Left renal pelvis (tissue), 4 donors: ENCODE measurements around the gene SLC52A3. TPM values are rescaled to one million over a fixed set of nuclear protein-coding genes. Genes with fewer than 3 reads are reported as not detected.
A peak's percentile ranks its signal among the peaks of the same experiment; 100 is the strongest.
"Not testable (repeated sequence)": the region's sequence is repeated elsewhere in the genome, so short reads cannot be mapped to it uniquely, and the experiment has no call there.

Experiments used
- DNase-seq, 4 donors: peaks; one replicate each; pipeline ENCODE4 v3.0.0-alpha.2; 2013; ENCODE audit warnings: low read depth in 4 of 4, low spot score in 3 of 4
- polyA plus RNA-seq, 4 donors: library from polyadenylated mRNA; unstranded; fragments of 120-200 nt; gene quantifications; one replicate each; pipeline ENCODE4 v1.2.1, GENCODE V29; 2013; ENCODE audit not compliant: insufficient read length in 4 of 4

Gene SLC52A3
- polyA plus RNA-seq, 4 donors, result 0.22 to 6.4 (median 4.0) TPM

DNA sequence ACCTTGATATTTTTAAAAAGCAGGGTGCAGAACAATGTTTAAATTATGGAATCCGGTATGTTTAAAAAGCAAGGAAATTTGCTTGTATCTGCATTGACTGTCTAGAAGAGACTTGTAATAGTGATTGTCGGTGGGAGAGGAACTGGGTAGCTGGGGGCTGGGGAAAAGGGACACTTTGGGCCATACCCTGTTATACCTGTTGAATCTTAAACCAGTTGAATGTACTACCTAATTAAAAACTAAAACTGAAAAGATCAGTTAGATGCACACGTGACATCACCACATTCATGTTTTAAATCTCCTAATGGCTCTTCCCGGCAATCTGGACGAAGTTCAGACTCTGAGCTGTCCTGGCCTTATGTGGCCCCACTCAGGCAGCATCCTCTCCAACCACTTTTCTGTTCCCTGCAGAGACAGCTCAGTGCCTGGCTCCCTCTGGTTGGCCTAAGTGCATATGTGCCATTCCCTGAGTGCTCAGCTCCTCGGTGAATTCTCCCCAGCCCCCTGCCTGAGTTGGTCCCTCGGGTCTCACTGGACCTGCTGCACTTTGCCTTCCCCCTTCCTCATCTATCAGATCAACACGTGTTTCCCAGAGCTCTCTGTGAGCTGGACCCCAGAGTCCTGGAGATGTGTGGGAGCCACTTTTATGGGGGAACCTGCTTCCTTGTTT lies 36.3 kb downstream of the SLC52A3 start:
- DNase-seq, result no peak

DNA sequence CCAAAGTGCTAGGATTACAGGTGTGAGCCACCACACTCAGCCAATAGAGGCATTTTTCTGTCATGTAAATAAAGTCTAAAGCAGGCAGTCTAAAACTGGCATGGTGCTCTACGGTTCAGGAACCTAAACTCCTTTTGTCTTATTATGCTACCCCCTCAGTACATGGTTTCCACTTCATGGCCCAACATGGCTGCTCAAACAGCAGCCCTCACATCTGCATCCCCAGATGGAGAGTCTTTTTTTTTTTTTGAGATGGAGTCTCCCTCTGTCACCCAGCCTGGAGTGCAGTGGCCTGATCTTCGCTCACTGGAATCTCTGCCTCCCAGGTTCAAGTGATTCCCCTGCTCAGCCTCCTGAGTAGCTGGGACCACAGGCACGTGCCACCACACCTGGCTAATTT lies 38.3 kb downstream of the SLC52A3 start:
- DNase-seq, result no peak

DNA sequence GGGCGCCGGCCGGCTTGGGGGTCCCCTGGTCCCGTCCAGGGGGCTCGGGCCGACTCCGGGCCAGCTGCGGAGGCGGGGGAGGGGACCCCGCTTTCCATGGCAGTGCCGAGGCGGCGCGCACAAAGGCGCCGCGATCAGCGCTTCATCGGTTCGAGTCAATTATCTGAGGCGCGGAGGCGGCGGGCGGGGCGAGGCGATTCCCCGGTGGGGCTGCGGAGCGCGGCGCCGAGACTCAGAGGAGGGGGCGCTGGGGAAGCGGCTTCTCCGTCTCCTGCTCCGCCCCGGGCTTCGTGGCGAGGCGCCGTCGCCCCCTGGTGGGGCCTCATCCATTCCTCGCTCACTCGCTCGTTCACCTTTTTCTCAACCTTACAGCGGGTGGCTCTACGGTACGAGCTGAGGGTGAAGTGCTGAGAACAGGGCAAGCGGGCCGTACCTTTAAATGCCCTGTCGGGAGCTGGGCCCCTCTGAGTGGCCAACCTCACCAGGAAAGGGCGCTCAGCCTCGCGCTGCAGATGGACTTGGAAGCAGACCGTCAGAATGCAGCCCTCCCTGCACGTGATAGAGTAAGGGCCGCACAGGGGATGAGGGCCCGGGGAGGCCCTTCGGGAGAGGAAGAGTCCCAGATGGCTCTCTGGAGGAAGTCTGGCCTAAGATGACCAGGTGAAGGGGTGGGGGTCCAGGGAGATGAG lies 39.9 kb downstream of the SLC52A3 start:
- peak in 1 of 4 donors; percentile 60 for DNase-seq

DNA sequence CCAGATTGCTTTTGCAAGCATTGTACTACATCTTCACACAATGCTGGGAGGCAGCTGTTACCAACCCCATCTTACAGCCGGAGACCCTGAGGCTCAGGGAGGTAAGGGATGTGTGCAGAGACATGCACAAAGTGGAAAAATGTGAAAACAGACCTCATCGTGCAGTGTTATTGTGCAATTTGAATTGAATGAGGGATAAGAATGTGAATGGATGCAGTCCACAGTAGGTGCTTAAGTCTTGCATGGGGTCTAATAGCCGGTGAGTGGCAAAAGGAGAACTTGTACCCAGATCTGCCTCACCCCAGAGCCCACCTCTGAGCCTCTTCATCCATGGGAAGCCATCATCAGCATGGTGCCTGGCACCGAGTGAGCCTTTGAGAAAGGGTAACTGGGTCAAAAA lies 42.1 kb downstream of the SLC52A3 start:
- no peak for DNase-seq

DNA sequence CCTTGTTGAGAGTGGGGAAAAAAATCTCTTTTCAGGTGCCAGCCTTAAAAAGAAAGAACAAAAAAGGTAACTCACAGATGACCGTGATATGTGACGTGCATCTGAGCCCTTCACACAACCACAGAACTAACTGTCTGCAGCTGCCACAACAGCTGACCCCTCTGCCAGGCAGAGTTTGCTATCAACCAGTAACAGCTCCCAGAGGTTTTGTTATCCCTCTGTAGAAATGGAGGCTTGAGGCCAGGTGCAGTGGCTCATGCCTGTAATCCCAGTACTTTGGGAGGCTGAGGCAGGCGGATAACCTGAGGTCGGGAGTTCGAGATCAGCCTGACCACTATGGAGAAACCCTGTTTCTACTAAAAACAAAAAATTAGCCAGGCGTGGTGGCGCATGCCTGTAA lies 42.8 kb downstream of the SLC52A3 start:
- no peak for DNase-seq

GRCh38 chr20:724797-725196 lies 43.5 kb downstream of the SLC52A3 start:
- not testable (repeated sequence) for DNase-seq

DNA sequence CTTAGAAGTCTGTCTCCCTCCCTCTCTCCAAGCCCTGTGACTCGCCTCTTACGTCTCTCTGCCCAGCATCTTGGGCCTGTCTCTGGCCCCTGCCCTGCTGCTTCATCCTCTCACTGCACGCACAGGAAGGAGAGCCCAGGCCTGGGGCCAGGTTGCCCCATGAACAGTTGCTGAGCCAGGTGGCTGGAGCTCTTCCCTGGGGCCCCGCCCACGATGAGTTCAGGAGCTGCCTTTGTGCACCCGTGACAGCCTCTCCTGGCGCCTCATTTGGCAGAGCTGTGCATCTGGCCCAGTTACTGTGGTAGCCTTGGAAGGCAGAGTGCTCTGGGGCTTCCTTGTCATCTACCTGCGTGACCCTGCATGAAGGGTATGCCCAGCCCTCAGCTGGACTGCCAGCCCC lies 44.5 kb downstream of the SLC52A3 start:
- no peak for DNase-seq

- no peak for DNase-seq
These were observed 45.3 kb downstream of the SLC52A3 start for GRCh38 chr20:722822-723644.

- no peak for DNase-seq
These were observed 46.4 kb downstream of the SLC52A3 start for GRCh38 chr20:721876-722275.

- DNase-seq, result no peak
These were observed 48.5 kb downstream of the SLC52A3 start for GRCh38 chr20:719816-720215.

DNA sequence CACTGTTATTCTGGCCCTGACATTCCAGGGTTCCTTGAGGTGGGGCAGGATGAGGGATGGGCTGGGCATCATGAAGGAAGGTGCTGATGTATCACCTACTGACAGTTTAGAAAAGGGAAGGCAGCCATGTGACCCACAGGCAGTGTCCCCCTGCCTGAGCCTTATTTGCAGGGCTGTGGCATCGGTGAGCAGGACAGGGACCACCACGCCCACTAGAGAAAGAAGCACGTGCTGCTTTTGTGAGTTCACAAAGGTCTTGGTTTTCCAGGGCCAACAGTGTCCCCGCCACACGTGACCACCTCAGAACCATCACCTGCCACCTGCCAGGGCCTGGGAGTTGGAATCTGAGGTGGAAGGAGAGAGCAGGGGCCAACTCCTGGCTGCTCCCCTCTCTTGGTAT lies 49.2 kb downstream of the SLC52A3 start:
- DNase-seq, result no peak

DNA sequence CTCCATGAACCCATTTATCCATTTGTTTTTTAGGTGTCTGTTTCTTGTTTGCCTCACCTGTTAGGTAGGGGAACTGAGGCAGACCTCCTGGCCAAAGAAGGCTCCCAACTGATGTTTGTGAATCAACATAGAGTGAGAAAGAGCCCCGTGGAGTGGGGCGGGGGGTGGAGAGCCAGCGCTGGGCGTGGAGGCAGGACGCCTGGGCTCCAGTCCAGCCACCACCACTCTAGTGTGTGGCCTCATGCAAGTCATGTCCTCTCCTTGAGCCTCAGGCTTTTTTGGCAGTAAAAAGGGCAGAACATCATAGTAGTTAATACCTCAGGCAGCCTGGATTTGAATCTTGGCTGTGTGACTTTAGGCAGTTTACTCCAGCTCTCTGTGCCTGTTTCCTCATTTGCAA lies 50.5 kb downstream of the SLC52A3 start:
- no peak for DNase-seq

DNA sequence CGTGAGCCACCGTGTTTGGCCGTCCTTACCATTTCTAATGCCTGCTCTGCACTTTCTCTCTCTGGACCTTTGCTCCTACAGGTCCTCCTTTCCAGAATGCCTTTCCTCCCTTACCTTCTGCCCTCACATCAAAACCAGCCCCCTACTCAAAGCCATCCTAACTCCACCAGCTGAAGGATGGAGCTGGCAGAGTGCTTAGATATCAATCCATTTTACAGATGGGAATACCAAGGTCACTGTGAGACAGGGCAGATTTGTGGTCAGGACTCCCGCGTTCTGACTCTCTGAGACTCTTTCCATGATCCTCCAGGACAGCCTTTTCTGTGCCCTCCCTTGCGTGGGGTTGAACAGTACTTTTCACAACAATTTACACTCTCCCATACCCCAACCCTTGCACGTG lies 51.0 kb downstream of the SLC52A3 start:
- no peak for DNase-seq

GRCh38 chr20:714453-714852 lies 53.8 kb downstream of the SLC52A3 start:
- DNase-seq, result no peak

DNA sequence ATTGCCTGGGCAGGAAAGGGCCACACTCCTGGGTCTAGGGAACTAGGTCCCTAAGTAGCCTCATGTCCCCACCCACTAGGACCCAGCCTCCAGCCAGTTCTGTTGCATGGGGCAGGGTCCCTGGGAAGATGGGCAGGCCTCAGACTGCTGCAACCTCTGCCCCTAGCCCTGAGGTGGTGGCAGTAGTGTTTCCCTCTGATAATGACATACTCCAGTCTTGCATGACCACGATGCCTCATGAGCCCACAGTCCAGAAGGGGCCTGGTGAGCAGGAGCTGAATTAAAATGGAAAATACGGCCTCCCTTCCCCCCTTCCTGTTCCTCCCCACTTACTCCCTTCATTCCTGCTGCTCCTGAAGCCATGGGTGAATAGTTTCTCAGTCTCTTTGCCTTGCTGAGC lies 56.7 kb downstream of the SLC52A3 start:
- no peak for DNase-seq

DNA sequence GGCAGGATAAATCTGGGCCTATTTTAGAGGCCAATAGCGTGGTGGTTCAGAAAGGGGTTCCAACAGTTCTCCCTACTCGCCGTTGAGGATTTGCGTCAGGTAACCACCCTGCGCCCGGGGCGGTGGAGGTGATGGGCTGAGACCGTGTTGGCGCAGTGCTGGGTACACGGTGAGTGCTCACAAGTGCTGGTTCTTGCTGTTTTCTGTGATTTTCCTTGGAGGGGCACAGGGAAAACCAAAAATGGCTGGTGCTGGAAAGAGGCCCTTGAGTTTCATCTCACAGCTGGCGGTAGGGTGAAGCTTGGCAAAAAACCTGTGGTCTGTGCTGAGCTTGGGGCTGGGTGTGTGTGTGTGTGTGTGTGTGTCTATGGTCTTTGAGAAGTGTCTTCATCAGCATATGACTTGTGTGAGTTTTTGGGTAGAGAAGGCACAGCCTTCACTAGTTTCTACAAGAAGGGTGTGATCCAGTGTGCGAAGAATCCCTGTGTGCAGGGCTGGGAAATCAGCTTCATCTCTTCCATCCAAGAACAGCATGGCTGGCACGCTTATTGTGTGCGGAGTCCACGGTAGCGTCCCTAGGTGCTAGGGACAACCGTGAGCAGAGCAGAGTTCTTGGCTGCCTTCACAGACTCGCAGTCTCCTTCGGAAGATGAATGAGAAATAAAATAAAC lies 57.4 kb downstream of the SLC52A3 start:
- no peak for DNase-seq

Other genes with a start within 250 kb of the SLC52A3 start
- gene CSNK2A1, start 224.7 kb downstream of the SLC52A3 start, polyA plus RNA-seq, result 100 to 1,000 TPM; 111 to 158 (median 146) TPM
- gene TCF15, start 158.2 kb downstream of the SLC52A3 start, polyA plus RNA-seq, result 1 to 10 TPM; 1.3 to 1.7 (median 1.4) TPM
- gene SRXN1, start 115.3 kb downstream of the SLC52A3 start, polyA plus RNA-seq, result 10 to 100 TPM; 11.0 to 31.1 (median 12.6) TPM
- under 1 TPM in 1 of 4 donors, not detected in 3; 0.06 TPM for gene SCRT2, start 92.7 kb downstream of the SLC52A3 start, polyA plus RNA-seq
- 10 to 100 TPM in 1 of 4 donors, 1 to 10 TPM in 3; 5.0 to 13.2 (median 7.9) TPM for gene FAM110A, start 65.2 kb upstream of the SLC52A3 start, polyA plus RNA-seq
- under 1 TPM; 0.18 to 0.32 (median 0.25) TPM for gene ANGPT4, start 147.8 kb upstream of the SLC52A3 start, polyA plus RNA-seq
- gene RSPO4, start 233.8 kb upstream of the SLC52A3 start, polyA plus RNA-seq, result 1 to 10 TPM in 2 of 4 donors, under 1 TPM in 2; 0.30 to 1.9 (median 1.4) TPM